Mesothelial cell of epicardium (in vitro differentiated cells): Measurements from ENCODE around the gene ZNF69. TPM values are rescaled to one million over a fixed set of nuclear protein-coding genes. Genes with fewer than 3 reads are reported as not detected.
"Not testable (repeated sequence)": the region's sequence is repeated elsewhere in the genome, so short reads cannot be mapped to it uniquely, and the experiment has no call there.

Source experiments
- DNase-seq, 2 experiments: peaks; one replicate each; pipeline ENCODE4 v3.0.0; 2021; ENCODE audit warnings: low spot score in 2 of 2; ENCODE audit not compliant: unreplicated experiment in 2 of 2
- H3K27ac Mint-ChIP-seq: 2 replicates; pipeline ENCODE4 v1.8.0; 2021; ENCODE audit warnings: mixed read lengths
- H3K27me3 Mint-ChIP-seq: 2 replicates; pipeline ENCODE4 v1.8.0; 2021; ENCODE audit warnings: low read depth, mixed read lengths
- H3K36me3 Mint-ChIP-seq: 2 replicates; pipeline ENCODE4 v1.8.0; 2021; ENCODE audit warnings: mixed read lengths
- H3K4me1 Mint-ChIP-seq: 2 replicates; pipeline ENCODE4 v1.8.0; 2021; ENCODE audit warnings: mixed read lengths
- H3K4me3 Mint-ChIP-seq: 2 replicates; pipeline ENCODE4 v1.8.0; 2021; ENCODE audit warnings: mild to moderate bottlenecking, moderate library complexity, mixed read lengths
- H3K9me3 Mint-ChIP-seq: 2 replicates; pipeline ENCODE4 v1.8.0; 2021; ENCODE audit warnings: mixed read lengths
- total RNA-seq: library from RNA; stranded (reverse); gene quantifications from 3 replicates; pipeline ENCODE4 v1.2.1, GENCODE V29; 2021
- TF ChIP-seq, protein P1 (sequence below): fragments of 200-600 bp; sonication (generic); IDR thresholded peaks from one replicate; pipeline ENCODE4 v1.5.0; 2021; ENCODE audit warnings: antibody characterized with exemption; ENCODE audit not compliant: unreplicated experiment

The ZNF69 gene
- total RNA-seq, 1 donor from 2014 or later, result 27.8 TPM

DNA sequence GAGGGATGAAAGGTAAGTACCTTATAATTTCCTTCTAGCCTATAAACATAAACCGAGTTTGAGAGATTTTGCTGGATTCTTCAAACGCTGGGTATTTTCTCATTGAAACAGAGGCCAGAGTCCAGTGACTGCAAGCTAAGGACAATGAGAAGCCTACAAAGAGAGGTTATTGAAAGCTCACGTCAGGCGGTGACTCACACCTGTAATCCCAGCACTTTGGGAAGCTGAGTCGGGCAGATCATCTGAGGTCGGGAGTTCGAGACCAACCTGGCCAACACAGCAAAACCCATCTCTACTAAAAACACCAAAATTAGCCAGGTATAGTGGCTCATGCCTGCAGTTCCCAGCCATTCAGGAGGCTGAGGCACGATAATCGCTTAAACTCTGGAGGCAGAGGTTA, 15.0 kb upstream of the ZNF69 start:
- TF ChIP-seq, protein P1, sequence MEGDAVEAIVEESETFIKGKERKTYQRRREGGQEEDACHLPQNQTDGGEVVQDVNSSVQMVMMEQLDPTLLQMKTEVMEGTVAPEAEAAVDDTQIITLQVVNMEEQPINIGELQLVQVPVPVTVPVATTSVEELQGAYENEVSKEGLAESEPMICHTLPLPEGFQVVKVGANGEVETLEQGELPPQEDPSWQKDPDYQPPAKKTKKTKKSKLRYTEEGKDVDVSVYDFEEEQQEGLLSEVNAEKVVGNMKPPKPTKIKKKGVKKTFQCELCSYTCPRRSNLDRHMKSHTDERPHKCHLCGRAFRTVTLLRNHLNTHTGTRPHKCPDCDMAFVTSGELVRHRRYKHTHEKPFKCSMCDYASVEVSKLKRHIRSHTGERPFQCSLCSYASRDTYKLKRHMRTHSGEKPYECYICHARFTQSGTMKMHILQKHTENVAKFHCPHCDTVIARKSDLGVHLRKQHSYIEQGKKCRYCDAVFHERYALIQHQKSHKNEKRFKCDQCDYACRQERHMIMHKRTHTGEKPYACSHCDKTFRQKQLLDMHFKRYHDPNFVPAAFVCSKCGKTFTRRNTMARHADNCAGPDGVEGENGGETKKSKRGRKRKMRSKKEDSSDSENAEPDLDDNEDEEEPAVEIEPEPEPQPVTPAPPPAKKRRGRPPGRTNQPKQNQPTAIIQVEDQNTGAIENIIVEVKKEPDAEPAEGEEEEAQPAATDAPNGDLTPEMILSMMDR, result no peak
- Mint-ChIP-seq H3K4me1 (no peaks in the 10 kb centered on the region), H3K9me3 (peaks cover 41% of the 10 kb centered on the region), H3K27me3 (no peaks in the 10 kb centered on the region), H3K27ac (no peak overlapping the region), H3K36me3 (peaks cover 29% of the 10 kb centered on the region), H3K4me3 (no peak overlapping the region)
- no peak for DNase-seq

- no peak for DNase-seq
- Mint-ChIP-seq H3K9me3 (peaks cover 30% of the 10 kb centered on the region), H3K27me3 (no peaks in the 10 kb centered on the region), H3K27ac (no peak overlapping the region), H3K4me3 (no peak overlapping the region), H3K4me1 (no peaks in the 10 kb centered on the region), H3K36me3 (peaks cover 17% of the 10 kb centered on the region)
- TF ChIP-seq, protein P1, result no peak
Observed at GRCh38 chr19:11873762-11874161, 13.8 kb upstream of the ZNF69 start.

DNA sequence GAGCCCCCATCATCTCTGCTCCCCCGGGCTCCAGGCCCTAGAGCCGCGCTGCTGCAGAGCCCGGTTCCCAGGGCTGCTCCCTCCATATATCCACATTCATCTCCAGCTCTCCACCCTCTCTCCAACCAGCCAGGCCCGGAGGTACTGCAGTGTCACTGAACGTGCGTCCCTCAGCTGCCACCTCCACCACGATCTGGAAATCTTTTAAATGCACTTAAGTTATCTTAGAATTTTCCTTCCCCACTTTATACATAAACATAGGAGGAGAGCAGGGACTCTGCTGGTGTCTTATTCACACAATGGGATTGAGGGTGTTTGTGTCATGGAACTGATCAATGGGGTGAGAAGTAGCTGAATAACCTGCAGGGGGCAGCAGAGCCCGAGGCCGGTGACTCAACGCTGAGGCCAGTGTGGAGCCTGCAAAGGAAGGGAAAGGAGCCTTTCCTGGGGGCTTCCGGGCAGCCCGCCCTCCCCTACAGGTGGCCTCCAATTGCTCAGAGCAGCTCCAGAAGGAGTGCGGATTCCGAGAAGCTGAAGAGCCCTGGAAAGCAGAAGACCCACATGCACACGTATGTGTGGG, 7.8 kb upstream of the ZNF69 start:
- H3K36me3 Mint-ChIP-seq, H3K4me3 Mint-ChIP-seq, H3K9me3 Mint-ChIP-seq, H3K4me1 Mint-ChIP-seq, H3K27ac Mint-ChIP-seq, H3K27me3 Mint-ChIP-seq: not testable (repeated sequence)
- DNase-seq, result peak in 1 of 2 experiments; percentile 23

DNA sequence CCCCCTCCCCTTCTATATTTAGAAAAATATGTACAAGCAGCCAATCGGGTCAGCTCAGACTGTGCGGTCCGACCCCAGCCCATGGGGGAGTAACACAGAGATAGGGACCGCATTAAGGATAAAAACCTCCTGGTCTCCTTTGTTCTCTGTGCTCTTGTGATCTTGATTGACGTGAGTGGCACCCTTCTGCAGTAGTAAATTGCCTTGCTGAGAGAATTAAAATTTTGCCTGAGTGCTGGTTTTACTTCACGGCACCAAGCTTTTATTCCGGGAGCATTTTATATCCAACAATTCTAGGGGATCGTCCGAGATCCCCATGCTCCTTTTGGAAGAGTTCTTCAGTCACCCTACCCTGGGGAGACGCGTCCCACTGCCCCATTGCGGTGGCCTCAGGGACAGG, 7.0 kb upstream of the ZNF69 start:
- Mint-ChIP-seq H3K27ac (no peak overlapping the region), H3K4me3 (no peak overlapping the region), H3K27me3 (no peaks in the 10 kb centered on the region), H3K4me1 (no peaks in the 10 kb centered on the region), H3K36me3 (no peaks in the 10 kb centered on the region), H3K9me3 (no peaks in the 10 kb centered on the region)
- TF ChIP-seq, protein P1, result no peak
- no peak for DNase-seq

- DNase-seq, result peak; percentile 35 to 71
- TF ChIP-seq, protein P1, result peak; percentile 65
- no peaks in the 10 kb centered on the region for H3K9me3 Mint-ChIP-seq
- no peaks in the 10 kb centered on the region for H3K4me1 Mint-ChIP-seq
- no peak overlapping the region for H3K27ac Mint-ChIP-seq
- no peaks in the 10 kb centered on the region for H3K36me3 Mint-ChIP-seq
- no peaks in the 10 kb centered on the region for H3K27me3 Mint-ChIP-seq
- H3K4me3 Mint-ChIP-seq, result no peak overlapping the region
Observed at GRCh38 chr19:11881151-11881800, 6.3 kb upstream of the ZNF69 start.

GRCh38 chr19:11882606-11883005, 5.0 kb upstream of the ZNF69 start:
- TF ChIP-seq, protein P1, result no peak
- H3K36me3 Mint-ChIP-seq, result no peaks in the 10 kb centered on the region

More at GRCh38 chr19:11882606-11883005, 5.0 kb upstream of the ZNF69 start:
- Mint-ChIP-seq H3K9me3 (no peaks in the 10 kb centered on the region), H3K27me3 (no peaks in the 10 kb centered on the region), H3K4me1 (peaks cover 5% of the 10 kb centered on the region), H3K4me3 (no peak overlapping the region), H3K27ac (no peak overlapping the region)
- no peak for DNase-seq
